Loucy (cell line): ENCODE measurements around the gene PBX4.

ENCODE experiments used
- EZH2phosphoT487 ChIP-seq: fragments of 200-600 bp; IDR thresholded peaks from 2 replicates; pipeline ENCODE4 v1.6.1; 2018; ENCODE audit warnings: antibody characterized with exemption, mild to moderate bottlenecking, moderate library complexity, borderline replicate concordance
- TF ChIP-seq, protein P1 (sequence below): fragments of 200-600 bp; sonication (generic); conservative IDR thresholded peaks from 2 replicates; pipeline ENCODE4 v1.5.1; 2014; ENCODE audit warnings: mild to moderate bottlenecking, antibody characterized with exemption, low read length

DNA sequence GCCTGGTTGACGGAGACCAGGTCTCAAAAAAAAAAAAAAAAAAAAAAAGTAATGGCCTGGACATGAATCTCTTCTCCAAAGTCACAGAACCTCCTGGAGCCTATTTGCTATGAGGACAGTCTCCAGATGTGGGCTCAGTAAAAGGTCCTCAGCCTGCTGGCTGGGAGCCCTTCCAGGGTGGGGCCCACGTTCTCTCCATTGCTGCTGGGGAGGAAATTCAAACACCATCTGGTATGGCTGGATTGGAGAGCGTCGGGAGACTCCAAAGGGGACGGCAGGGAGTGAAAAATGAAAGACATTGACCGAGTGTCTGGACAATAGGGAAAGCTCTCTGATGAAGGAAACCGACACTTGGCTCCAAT lies 1.3 kb upstream of the PBX4 start:
- TF ChIP-seq, protein P1, sequence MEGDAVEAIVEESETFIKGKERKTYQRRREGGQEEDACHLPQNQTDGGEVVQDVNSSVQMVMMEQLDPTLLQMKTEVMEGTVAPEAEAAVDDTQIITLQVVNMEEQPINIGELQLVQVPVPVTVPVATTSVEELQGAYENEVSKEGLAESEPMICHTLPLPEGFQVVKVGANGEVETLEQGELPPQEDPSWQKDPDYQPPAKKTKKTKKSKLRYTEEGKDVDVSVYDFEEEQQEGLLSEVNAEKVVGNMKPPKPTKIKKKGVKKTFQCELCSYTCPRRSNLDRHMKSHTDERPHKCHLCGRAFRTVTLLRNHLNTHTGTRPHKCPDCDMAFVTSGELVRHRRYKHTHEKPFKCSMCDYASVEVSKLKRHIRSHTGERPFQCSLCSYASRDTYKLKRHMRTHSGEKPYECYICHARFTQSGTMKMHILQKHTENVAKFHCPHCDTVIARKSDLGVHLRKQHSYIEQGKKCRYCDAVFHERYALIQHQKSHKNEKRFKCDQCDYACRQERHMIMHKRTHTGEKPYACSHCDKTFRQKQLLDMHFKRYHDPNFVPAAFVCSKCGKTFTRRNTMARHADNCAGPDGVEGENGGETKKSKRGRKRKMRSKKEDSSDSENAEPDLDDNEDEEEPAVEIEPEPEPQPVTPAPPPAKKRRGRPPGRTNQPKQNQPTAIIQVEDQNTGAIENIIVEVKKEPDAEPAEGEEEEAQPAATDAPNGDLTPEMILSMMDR = no peak
- no peak for TF ChIP-seq EZH2phosphoT487
